Glomerular visceral epithelial cell (primary cell): Measurements from ENCODE around the gene ACOX3.

Experiments
- DNase-seq: peaks from one replicate; pipeline ENCODE4 v3.0.0-alpha.2; 2016; ENCODE audit errors: extremely low spot score

The ACOX3 gene

GRCh38 chr4:8321771-8322170 lies 118.8 kb downstream of the ACOX3 start:
- DNase-seq, result no peak

DNA sequence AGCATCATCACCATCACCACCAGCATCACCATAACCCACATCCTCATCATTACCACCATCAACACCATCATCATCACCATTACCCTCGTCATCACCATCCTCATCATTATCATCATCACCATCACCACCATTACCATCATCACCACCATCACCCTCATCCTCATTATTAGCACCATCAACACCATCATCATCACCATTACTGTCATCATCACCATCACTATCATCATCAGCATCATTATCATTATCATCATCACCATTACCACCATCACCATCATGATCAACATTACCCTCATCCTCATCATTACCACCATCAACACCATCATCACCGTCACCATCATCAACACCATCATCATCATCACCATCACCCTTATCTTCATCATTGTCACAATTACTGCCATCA lies 119.3 kb downstream of the ACOX3 start:
- DNase-seq, result no peak

DNA sequence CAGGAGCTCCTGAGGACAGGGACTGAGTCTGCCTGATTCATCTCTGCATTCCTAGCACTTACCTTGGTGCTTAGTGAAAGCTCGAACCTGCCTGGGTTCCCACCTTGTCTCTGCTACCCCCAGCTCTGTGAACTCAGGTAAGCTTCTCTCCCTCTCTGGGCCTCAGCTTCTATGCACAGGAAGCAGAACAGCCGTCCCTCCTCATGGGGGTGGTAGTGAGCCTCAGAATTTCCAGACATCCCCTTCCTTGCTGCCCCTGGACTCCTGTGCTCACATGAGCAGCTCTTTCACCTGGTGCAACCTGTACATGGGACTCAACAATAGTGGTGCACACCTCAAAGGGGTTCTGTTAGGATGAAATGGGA lies 120.2 kb downstream of the ACOX3 start:
- DNase-seq, result no peak

DNA sequence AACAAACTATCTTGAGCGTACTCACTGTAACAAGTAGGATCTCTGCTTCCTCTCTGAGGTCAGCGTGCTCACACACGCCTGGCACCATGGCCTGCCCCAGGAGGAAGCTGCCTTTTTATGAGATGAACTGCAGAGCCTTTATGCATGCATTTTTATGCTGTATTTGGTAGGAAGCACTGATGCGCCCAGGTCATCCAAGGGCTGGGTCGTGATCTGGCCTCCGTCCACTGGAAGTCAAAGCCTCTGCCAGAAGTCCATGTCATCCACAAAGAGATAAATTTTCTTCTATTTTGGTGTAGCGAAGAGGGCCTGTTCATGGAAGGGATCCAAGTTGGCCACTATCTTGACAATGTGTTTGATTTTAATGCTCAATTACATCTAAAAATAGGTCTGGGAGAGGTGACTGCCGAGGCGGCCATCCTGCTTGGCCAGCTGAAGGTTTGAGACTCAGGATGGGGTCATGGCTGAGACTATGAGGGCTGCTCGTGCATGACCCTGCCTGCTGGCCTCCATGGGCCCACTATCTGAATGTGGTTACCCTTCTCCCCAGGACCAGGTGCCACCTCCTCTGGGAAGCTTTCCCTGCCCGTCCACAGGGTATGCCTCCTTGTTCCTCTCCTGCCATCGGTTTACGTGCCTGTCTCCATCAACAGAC lies 120.7 kb downstream of the ACOX3 start:
- DNase-seq, result no peak

DNA sequence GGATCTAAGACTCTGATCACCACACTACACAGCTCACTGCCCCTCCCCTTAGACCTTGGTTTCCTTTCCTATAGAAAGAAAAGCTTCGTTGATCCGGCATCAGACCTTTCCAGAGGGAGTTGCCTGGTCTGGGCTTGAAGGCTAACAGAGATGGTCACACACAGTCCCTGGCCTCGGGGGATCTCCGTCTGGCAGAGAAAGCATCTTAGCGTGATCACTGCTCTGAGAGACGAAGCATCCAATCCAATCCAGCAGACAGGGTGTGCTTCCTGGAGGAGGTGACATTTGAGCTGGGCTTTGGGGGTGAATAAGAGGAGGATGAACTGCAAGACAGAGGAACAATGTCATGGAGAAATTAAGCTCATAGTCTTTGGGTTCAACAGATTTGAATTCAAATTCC lies 121.5 kb downstream of the ACOX3 start:
- no peak for DNase-seq

DNA sequence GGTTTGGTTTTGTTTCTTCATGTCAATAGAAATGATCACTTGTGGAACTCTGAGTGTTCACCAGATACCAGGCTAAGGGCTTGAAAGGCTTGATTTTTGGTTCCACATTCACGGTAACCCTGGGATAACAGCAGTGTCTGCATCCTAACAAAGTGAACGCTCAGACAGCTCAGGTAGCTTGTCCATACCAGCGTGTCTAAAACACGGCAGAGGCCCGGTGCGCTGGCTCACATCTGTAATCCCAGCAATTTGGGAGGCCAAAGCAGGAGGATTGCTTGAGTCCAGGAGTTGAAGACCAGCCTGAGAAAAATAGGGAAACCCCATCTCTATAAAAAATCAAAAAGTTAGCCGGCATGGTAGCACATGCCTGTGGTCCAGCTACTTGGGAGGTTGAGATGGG lies 122.0 kb downstream of the ACOX3 start:
- no peak for DNase-seq

- no peak for DNase-seq
Observed at GRCh38 chr4:8317474-8317873, 123.0 kb downstream of the ACOX3 start.

DNA sequence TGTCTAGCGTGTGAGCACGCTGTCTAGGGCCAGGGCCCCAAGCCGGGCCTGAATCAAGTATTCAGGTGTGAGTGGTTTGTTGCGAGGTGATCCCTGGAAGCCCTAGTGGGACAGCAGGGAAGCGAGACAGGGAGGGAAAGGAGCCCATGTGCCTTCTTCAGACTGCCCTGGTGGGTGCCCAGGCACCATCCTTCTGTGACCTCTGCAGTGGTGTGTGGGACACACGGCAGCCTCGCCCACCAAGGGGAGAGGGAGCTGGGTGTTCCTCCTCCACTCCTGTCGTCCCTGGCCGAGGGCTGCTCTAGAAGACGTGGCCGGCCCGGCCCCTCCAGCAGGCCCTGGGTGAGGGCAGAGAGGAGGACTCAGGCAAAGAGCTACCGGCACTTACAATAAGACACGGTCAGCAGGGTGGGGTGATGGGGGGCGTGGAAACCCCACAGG lies 123.6 kb downstream of the ACOX3 start:
- no peak for DNase-seq
